Stimulated activated CD8-positive, alpha-beta memory T cell treated with anti-CD3 and anti-CD28 coated beads, Interleukin-2, amount 100 ng/mL, for 48 hours (primary cell): ENCODE results near the gene ATP5PO.
"Not testable (repeated sequence)": the region's sequence is repeated elsewhere in the genome, so short reads cannot be mapped to it uniquely, and the experiment has no call there.

Source experiments
- DNase-seq, 2 donors: peaks; one replicate each; pipeline ENCODE4 v3.0.0-alpha.2; 2020; ENCODE audit warnings: low read depth in 2 of 2

ATP5PO gene

GRCh38 chr21:33940881-33941245, 25.3 kb upstream of the ATP5PO start:
- DNase-seq = no peak

DNA sequence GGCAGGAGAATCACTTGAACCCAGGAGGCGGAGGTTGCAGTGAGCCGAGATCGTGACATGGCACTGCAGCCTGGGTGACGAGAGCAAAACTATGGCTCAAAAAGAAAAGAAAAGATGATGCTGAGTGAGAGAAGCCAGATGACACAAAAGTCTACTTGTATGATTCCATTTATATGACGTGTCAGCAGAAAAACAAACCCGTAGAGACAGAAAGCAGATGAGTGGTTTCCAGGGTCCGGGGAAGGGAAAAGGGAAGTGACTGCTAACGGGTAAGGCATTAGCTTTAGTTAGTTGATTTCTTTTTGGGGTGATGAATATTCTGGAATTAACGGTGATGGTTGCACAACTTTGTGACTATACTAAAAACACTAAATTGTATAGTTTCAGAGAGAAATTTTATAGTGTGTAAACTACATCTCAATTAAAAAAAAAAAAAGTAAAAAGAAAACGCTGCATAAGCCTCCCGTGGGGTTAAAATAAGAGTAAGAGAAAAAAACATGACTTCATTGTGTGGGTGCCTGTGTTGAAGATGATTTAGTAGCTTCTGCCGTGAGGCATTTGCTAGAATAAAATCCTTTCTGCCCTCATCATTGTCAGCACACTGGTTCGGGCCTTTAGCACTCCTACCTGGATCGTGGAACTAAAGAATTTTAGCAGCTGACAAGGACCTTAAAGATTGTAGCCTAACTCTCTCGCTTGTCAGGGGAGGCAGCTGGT, 24.7 kb upstream of the ATP5PO start:
- DNase-seq = no peak

DNA sequence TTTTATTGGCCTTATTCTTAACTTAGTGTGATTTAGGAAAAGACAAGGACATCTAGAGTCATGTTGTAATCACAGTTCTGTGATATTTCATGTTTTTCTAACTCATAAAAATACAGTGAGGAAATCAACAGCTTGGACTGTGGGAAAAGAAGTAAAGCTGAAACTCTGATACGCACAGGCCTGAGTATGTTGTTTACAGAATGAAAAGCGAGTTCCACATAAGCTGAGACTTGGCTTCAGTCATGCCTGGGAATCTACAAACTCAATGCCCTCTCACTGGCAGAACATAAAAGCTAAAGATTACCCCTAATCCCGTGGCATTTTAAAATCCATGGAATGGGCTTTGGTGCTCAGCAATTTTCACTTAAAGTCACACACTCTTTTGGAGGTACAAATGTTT, 23.6 kb upstream of the ATP5PO start:
- DNase-seq = no peak

- no peak for DNase-seq
Observed at GRCh38 chr21:33938381-33938780, 22.8 kb upstream of the ATP5PO start.

DNA sequence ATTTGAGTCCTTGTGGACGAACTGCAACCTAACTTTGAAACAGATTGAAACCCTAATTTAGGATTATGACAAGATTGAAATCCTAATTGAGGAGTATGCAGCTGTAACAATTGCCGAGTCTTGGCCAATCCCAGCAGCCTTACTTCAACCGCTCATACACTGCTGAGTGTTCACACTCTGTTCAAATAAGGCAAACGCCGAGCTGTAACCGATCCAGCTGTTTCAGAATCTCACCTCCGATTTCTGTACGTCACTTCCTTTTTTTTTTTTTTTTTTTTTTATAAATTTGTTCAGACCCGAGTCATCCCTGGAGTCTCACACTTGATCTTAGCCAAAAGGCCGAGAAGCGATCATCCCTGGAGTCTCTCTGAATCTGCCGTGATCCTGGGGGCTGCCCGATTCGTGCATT, 22.3 kb upstream of the ATP5PO start:
- no peak for DNase-seq

DNA sequence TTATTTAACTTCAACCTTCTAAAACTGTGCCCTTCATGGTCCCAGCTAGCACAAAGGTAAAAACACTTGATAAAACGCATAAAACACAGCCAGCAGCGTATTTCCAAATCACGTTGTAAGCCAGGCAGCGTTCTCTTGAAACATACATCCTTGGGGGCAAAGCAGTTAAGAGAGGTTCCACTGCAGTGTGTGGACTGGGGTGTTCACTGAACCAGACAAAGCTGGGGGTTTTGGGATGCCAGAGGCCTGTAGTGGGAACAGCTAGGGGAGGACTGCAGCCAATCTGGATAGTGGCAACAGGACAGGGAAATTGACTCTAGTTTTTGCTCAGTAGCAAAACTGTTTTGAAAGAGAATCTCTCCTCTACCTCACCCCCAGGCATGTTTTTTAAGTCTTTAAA, 21.5 kb upstream of the ATP5PO start:
- no peak for DNase-seq

- no peak for DNase-seq
Observed at GRCh38 chr21:33936301-33937038, 20.9 kb upstream of the ATP5PO start.

GRCh38 chr21:33932731-33933130, 17.1 kb upstream of the ATP5PO start:
- no peak for DNase-seq

DNA sequence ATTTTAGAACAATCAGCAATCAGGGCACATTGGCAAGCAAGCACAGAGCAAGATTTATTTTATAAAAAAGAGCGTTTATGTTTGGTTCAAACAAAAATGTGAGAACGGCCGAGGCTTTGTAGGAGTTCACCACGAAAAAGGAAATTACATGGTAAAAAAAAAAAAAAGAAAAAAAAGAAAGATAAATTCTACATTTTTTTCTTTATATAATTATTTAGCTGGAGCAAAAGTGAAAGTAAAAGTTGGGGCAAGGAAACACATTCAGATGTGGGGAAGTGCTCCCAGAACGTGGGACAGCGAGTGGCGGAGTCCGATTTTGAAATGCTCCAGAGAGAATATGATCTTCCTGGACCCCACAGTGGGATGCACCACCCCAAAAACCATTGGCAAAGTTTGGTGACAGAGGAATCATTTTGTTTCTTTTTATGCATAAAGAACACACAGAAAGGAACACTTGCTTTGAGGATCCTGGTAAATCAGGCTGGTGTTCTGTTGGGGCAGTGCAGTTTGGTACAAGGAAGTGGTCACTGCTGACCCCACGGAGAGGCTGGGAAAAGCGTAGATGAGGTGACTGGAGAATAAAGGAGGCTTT, 16.3 kb upstream of the ATP5PO start:
- no peak for DNase-seq

- not testable (repeated sequence) for DNase-seq
Observed at GRCh38 chr21:33931052-33931798, 15.6 kb upstream of the ATP5PO start.

DNA sequence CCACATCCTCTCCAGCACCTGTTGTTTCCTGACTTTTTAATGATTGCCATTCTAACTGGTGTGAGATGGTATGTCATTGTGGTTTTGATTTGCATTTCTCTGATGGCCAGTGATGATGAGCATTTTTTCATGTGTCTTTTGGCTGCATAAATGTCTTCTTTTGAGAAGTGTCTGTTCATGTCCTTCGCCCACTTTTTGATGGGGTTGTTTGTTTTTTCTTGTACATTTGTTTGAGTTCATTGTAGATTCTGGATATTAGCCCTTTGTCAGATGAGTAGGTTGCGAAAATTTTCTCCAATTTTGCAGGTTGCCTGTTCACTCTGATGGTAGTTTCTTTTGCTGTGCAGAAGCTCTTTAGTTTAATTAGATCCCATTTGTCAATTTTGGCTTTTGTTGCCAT, 10.6 kb upstream of the ATP5PO start:
- not testable (repeated sequence) for DNase-seq

DNA sequence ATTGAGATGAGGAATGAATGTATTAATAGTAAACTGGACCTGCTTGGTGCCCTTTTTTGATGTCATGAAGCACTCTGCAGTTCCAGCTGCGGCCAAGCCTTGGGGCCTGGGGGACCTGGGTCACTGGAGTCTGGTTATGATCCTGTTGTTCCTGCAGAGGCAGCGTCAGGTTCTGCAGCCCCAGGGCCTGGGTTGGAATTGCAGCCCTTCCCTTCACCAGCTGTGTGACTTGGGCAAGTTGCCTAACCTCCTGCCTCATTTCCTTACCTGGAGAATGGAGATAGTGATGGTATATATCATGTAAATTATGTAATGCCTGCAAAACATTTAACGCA, 9.1 kb upstream of the ATP5PO start:
- no peak for DNase-seq

DNA sequence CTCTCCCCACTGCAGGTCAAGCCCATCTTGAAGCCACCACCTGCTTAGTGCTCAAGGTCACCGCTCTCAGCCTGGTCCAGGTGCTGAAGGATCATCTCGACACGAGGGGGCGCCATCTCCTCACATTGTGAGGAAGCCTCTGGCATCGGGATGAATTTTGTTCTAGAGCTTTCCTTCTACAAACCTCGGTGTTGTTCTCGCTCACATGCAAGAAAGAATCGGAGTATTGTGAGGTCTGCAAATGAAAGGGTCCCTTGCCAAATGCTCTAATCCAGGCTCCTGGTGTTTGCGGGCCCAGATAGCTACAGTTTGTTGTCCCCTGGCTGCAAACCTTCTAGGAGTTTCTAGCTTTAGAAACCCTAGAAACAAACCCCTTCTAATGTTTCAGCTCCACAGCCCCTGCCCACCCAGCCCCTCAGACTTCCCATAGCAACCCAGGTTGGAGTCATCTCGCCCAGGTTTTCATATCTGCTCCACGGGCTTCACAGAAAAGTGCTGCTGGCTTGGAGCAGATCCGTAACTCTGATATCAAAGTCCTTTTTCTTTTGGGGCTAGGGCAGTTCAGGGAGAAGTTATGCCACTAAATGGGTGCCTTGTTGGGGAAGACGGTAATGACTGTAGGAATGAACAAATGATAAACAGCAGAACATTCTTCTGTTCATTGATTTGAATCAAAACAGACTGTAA, 8.6 kb upstream of the ATP5PO start:
- peak; percentile 81 to 88 for DNase-seq

DNA sequence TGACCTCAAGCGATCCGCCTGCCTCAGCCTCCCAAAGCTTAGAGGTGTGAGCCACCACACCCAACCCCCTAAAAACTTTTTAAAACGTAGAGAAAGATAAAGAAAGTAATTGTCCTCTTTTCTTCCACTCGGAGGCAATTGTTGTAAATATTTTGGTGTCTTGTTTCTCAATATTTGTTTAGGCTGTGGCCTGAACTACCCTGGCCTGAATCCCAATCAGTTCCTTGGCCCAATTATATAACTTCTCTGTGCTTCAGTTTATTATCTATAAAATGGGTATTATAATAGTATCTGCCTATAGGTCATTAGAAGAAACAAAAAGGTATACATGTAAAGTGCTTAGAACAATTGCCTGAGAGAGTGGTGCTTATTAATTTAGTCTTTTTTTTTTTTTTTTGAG, 1.8 kb upstream of the ATP5PO start:
- no peak for DNase-seq

GRCh38 chr21:33916200-33916567, 580 bp upstream of the ATP5PO start:
- DNase-seq = no peak

DNA sequence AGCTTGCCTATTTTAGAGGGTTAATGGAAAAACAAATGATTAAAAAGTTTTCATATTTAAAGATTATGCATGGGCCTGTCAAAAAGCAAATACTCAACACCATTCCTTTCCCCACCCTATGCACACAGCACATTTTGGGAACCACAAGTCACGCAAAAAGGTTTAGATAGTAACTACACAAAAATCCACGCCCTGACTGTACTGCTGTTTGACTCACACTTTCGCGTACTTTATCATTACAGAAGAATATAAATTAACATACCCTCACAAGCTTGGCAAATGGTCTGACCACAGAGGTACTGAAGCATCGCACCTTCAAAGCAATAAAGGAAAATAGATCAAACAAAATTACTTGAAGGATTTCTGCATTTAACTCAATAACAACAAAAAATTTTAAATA, 1.4 kb downstream of the ATP5PO start:
- DNase-seq = no peak

DNA sequence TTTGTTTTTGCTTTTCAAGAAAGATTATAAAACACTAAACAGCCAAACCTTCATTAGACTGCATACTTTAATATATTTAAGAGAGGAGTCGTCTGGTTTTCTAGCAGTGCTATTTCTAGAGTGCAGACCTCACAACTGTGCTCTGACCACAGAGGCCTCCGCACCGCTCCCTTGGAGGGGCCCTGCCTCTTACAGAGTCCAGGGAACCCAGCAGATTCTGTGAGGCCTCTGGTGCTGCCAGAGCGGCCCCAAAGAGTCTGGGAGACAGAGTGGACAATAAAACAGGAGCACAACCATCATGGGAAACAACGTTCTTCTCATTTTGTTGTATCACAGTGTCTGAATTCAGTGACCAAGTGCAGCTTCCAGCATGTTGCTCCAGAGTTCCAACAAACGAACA, 5.8 kb downstream of the ATP5PO start:
- DNase-seq = no peak

DNA sequence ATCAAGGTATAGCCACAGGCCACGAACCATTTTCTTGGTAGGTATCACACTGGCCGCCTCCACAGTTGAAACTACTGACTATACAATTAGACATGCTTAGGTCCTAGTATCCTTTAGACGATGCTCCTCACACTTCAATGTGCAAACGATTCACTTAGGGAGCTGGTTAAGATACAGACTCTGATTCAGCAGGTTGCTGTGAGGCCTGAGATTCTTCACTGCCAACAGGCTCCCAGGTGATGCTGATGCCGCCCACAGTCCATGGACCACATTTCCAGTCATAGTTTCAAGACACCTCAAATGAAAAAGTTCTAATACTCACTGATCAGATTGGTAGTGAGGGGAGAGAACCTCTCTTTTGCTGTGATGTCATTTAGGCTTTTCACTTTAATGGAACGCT, 6.8 kb downstream of the ATP5PO start:
- peak in 1 of 2 donors; percentile 30 for DNase-seq

DNA sequence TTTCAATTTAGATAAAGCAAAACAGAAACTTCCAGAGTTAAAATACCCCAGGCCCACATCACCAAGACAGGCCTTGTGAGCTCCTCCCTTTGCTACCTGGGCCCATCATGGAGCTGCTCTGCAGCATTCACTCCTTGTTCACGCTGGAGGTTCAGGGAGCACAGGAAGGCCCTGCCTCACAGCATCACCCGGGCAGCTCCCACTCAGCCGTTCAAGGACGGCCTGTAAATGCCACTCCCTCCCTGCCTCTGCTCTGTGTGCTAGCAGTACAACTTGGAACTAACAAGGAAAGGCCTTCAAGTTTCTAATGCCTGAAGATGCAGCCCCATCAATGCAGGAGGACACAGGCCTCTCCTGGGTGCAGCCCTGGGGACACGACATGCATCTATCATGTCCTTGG, 11.6 kb downstream of the ATP5PO start:
- no peak for DNase-seq

DNA sequence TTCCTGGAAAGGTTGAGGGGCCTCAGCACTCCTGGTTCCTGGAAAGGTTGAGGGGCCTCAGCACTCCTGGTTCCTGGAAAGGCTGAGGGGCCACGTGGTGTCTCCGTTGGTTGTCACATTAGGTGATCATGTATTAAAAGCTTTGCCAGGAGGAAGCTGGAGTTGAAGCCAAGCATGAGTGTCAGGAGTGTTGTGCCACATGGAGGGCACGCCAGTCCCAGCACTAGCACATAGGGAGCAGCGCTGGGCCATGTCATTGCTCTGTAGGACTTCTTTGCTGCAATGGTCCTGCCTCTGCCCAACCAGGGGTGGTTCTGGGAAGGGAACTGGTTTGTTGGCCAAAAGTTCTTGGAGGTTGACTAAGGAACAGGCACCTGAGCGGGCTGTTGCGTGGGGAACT, 13.3 kb downstream of the ATP5PO start:
- no peak for DNase-seq

DNA sequence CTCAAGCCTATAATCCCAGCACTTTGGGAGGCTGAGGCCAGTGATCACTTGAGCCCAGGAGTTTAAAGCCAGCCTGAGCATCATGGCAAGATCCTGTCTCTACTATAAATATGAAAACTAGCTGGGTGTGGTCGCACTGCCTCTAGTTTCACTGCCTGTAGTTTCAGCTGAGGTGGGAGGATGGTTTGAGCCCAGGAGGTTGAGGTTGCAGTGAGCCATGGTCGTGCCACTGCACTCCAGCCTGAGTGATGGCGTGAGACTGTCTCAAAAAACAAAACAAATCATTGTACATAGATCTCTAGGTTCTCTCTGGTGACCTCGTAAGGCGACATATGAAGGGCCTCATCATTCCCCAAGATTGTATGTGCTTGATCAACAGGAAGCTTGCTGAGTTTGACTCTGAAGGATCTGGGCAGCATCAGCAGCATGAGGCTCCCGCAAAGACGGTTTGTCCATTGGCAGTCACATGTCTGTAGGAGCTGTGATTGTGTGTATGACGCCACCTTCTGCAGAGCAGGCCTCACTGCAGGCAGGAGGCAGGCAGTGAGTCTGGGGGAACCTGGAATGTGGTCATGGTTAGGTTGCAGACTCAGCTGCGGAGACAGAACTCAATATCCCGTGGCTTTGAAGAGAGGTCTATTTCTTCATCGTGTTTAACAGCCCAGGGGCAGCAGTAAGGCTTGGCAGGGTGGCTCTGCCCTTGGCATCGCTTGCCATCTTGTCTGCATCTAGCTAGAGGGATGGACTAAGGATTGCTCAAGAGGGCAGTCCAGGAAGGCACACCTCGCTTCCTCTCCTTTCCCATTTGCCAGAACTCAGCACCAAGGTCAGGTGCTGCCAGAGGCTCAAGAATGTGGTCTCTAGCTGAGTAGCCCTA, 14.0 kb downstream of the ATP5PO start:
- no peak for DNase-seq
